H9 (cell line): ENCODE measurements around the gene DUSP7. TPM values are rescaled to one million over a fixed set of nuclear protein-coding genes. Genes with fewer than 3 reads are reported as not detected.
A peak's percentile ranks its signal among the peaks of the same experiment; 100 is the strongest.

Experiments used
- DNase-seq: peaks from one replicate; pipeline ENCODE4 v3.0.0-alpha.2; 2017
- H2AFZ ChIP-seq: one replicate; pipeline ENCODE4 v1.6.1; 2013; ENCODE audit warnings: mild to moderate bottlenecking, low read length, control low read depth, moderate library complexity
- H2AK5ac ChIP-seq: 2 replicates; pipeline ENCODE4 v1.6.1; 2013; ENCODE audit warnings: low read length, control low read depth, mixed read lengths; ENCODE audit not compliant: insufficient read length
- H2BK120ac ChIP-seq: one replicate; pipeline ENCODE4 v1.6.1; 2013; ENCODE audit warnings: low read depth, mild to moderate bottlenecking, low read length, control low read depth, inconsistent platforms; ENCODE audit not compliant: poor library complexity, severe bottlenecking
- H2BK12ac ChIP-seq: 2 replicates; pipeline ENCODE4 v1.6.1; 2013; ENCODE audit warnings: low read length, control low read depth, mixed read lengths, low read depth; ENCODE audit not compliant: insufficient read length
- H2BK15ac ChIP-seq: 2 replicates; pipeline ENCODE4 v1.6.1; 2013; ENCODE audit warnings: low read depth, low read length, control low read depth
- H2BK20ac ChIP-seq: one replicate; pipeline ENCODE4 v1.6.1; 2013; ENCODE audit warnings: low read depth, mild to moderate bottlenecking, low read length, control low read depth, inconsistent platforms; ENCODE audit not compliant: poor library complexity, severe bottlenecking
- H2BK5ac ChIP-seq: 2 replicates; pipeline ENCODE4 v1.6.1; 2013; ENCODE audit warnings: low read length, control low read depth, mixed read lengths; ENCODE audit not compliant: insufficient read length
- H3K14ac ChIP-seq: 2 replicates; pipeline ENCODE4 v1.6.1; 2013; ENCODE audit warnings: low read length, control low read depth; ENCODE audit not compliant: insufficient read depth
- H3K18ac ChIP-seq: 2 replicates; pipeline ENCODE4 v1.6.1; 2013; ENCODE audit warnings: low read depth, mild to moderate bottlenecking, mixed read lengths, low read length, control low read depth; ENCODE audit not compliant: insufficient read length
- H3K23ac ChIP-seq: 2 replicates; pipeline ENCODE4 v1.6.1; 2013; ENCODE audit warnings: low read length, control low read depth, mixed read lengths, low read depth; ENCODE audit not compliant: insufficient read length
- H3K23me2 ChIP-seq: 2 replicates; pipeline ENCODE4 v1.6.1; 2013; ENCODE audit warnings: low read depth, mild to moderate bottlenecking, mixed read lengths, low read length, control low read depth; ENCODE audit not compliant: insufficient read length, poor library complexity, severe bottlenecking
- H3K27ac ChIP-seq: 2 replicates; pipeline ENCODE4 v1.5.1; 2013; ENCODE audit warnings: low read length, control low read depth, mixed read lengths, low read depth; ENCODE audit not compliant: insufficient read length
- H3K27me3 ChIP-seq: 2 replicates; pipeline ENCODE4 v1.6.1; 2013; ENCODE audit warnings: low read length, control low read depth, inconsistent platforms; ENCODE audit not compliant: insufficient read depth
- H3K4ac ChIP-seq: 2 replicates; pipeline ENCODE4 v1.6.1; 2013; ENCODE audit warnings: low read depth, mild to moderate bottlenecking, control low read depth, inconsistent platforms, low read length, moderate library complexity
- H3K4me1 ChIP-seq: 2 replicates; pipeline ENCODE4 v1.6.1; 2013; ENCODE audit warnings: low read length, control low read depth, inconsistent platforms; ENCODE audit not compliant: insufficient read depth
- H3K4me2 ChIP-seq: 2 replicates; pipeline ENCODE4 v1.6.1; 2013; ENCODE audit warnings: low read length, control low read depth, mixed read lengths; ENCODE audit not compliant: insufficient read length, insufficient read depth
- H3K56ac ChIP-seq: 2 replicates; pipeline ENCODE4 v1.6.1; 2013; ENCODE audit warnings: low read depth, mild to moderate bottlenecking, mixed read lengths, low read length, control low read depth; ENCODE audit not compliant: insufficient read length
- H3K79me1 ChIP-seq: 2 replicates; pipeline ENCODE4 v1.6.1; 2013; ENCODE audit warnings: low read depth, mild to moderate bottlenecking, moderate library complexity, low read length, control low read depth, inconsistent platforms; ENCODE audit not compliant: insufficient read depth, poor library complexity, severe bottlenecking
- H3K79me2 ChIP-seq: 2 replicates; pipeline ENCODE4 v1.6.1; 2013; ENCODE audit warnings: low read length, control low read depth, inconsistent platforms; ENCODE audit not compliant: insufficient read depth
- H3K9ac ChIP-seq: 2 replicates; pipeline ENCODE4 v1.6.1; 2013; ENCODE audit warnings: low read length, control low read depth, mixed read lengths; ENCODE audit not compliant: insufficient read length; ENCODE audit errors: extremely low read depth
- H3K9me3 ChIP-seq: one replicate; pipeline ENCODE4 v1.6.1; 2013; ENCODE audit warnings: low read depth, low read length, inconsistent platforms; ENCODE audit not compliant: control insufficient read depth
- H3T11ph ChIP-seq: one replicate; pipeline ENCODE4 v1.6.1; 2013; ENCODE audit warnings: mild to moderate bottlenecking, low read length, control low read depth, inconsistent platforms
- H4K20me1 ChIP-seq: one replicate; pipeline ENCODE4 v1.6.1; 2013; ENCODE audit not compliant: control insufficient read depth, insufficient read length, insufficient read depth
- H4K5ac ChIP-seq: 2 replicates; pipeline ENCODE4 v1.6.1; 2013; ENCODE audit warnings: low read depth, mild to moderate bottlenecking, mixed read lengths, low read length, control low read depth; ENCODE audit not compliant: insufficient read length
- H4K8ac ChIP-seq: replicated peaks from 2 replicates; pipeline ENCODE4 v1.6.1; 2013; ENCODE audit warnings: low read length, control low read depth, mixed read lengths, low read depth; ENCODE audit not compliant: insufficient read length
- H4K91ac ChIP-seq: 2 replicates; pipeline ENCODE4 v1.6.1; 2013; ENCODE audit warnings: low read depth, mild to moderate bottlenecking, moderate library complexity, mixed read lengths, low read length, control low read depth; ENCODE audit not compliant: insufficient read length
- H3K27ac Mint-ChIP-seq, 3 experiments: 2 replicates in 2 of 3; 3 replicates in 1 of 3; pipeline ENCODE4 v1.8.0; 2020 to 2021; ENCODE audit warnings: mixed read lengths in 3 of 3, mild to moderate bottlenecking in 1 of 3, moderate library complexity in 1 of 3
- H3K27me3 Mint-ChIP-seq: 2 replicates; pipeline ENCODE4 v1.8.0; 2021; ENCODE audit warnings: low read depth, mild to moderate bottlenecking, moderate library complexity, mixed read lengths
- H3K36me3 Mint-ChIP-seq, 3 experiments: 2 replicates in 2 of 3; 3 replicates in 1 of 3; pipeline ENCODE4 v1.8.0; 2020 to 2021; ENCODE audit warnings: low read depth in 3 of 3, mixed read lengths in 3 of 3; ENCODE audit not compliant: insufficient read depth in 1 of 3
- H3K4me1 Mint-ChIP-seq, 2 experiments: 2 replicates each; pipeline ENCODE4 v1.8.0; 2020; ENCODE audit warnings: mixed read lengths in 2 of 2
- H3K4me3 Mint-ChIP-seq, 2 experiments: 2 replicates in 1 of 2; 3 replicates in 1 of 2; pipeline ENCODE4 v1.8.0; 2020 to 2021; ENCODE audit warnings: mild to moderate bottlenecking in 2 of 2, mixed read lengths in 2 of 2, moderate library complexity in 1 of 2
- H3K9me3 Mint-ChIP-seq, 2 experiments: 2 replicates in 1 of 2; 3 replicates in 1 of 2; pipeline ENCODE4 v1.8.0; 2020; ENCODE audit warnings: mild to moderate bottlenecking in 2 of 2, mixed read lengths in 2 of 2, moderate library complexity in 1 of 2
- whole genome bisulfite sequencing: extraction: QIAGEN DNeasy Blood & Tissue Kit; methylation state at CpG from one replicate; pipeline ENCODE4 v1.1.7; 2013; ENCODE audit warnings: missing lambda C conversion rate, low lambda C conversion rate, mixed read lengths; ENCODE audit not compliant: insufficient read length; ENCODE audit errors: extremely low coverage; 5-methylcytosine and 5-hydroxymethylcytosine counted together
- total RNA-seq: library from RNA; stranded (reverse); gene quantifications from 2 replicates; pipeline ENCODE4 v1.2.1, GENCODE V29; 2021
- TF ChIP-seq, protein P1 (sequence below): fragments of 200-600 bp; sonication (generic); conservative IDR thresholded peaks from 3 replicates; pipeline ENCODE4 v1.8.0; 2021; ENCODE audit warnings: antibody characterized with exemption, mild to moderate bottlenecking

Gene DUSP7
- total RNA-seq, 1 experiment from 2014 or later: 24.0 TPM

GRCh38 chr3:52039426-52039825, 16.9 kb downstream of the DUSP7 start:
- H3K14ac ChIP-seq: no peak overlapping the region
- no peak overlapping the region for H3K4me2 ChIP-seq
- Mint-ChIP-seq H3K27me3 (peaks cover 2% of the 10 kb centered on the region), H3K27ac (peak overlapping the region in 1 of 3 experiments; percentile 89; a peak in 2 of 7 replicates), H3K9me3 (no peaks in the 10 kb centered on the region), H3K4me3 (no peak overlapping the region), H3K36me3 (no peaks in the 10 kb centered on the region), H3K4me1 (peaks cover 3 to 14% of the 10 kb centered on the region in 2 experiments; a peak in 3 of 4 replicates)
- H4K91ac ChIP-seq: no peak overlapping the region
- no peaks in the 10 kb centered on the region for H3K27me3 ChIP-seq
- no peak overlapping the region for H3T11ph ChIP-seq
- no peak overlapping the region for H3K18ac ChIP-seq
- H2AK5ac ChIP-seq: no peak overlapping the region
- H3K79me2 ChIP-seq: no peaks in the 10 kb centered on the region
- no peak overlapping the region for H3K56ac ChIP-seq
- no peaks in the 10 kb centered on the region for H3K23me2 ChIP-seq
- H3K79me1 ChIP-seq: no peaks in the 10 kb centered on the region
- no peaks in the 10 kb centered on the region for H3K4me1 ChIP-seq
- no peak overlapping the region for H2BK15ac ChIP-seq
- H3K9ac ChIP-seq: no peak overlapping the region
- DNase-seq: no peak
- no peak overlapping the region for H3K4ac ChIP-seq
- TF ChIP-seq, protein P1, sequence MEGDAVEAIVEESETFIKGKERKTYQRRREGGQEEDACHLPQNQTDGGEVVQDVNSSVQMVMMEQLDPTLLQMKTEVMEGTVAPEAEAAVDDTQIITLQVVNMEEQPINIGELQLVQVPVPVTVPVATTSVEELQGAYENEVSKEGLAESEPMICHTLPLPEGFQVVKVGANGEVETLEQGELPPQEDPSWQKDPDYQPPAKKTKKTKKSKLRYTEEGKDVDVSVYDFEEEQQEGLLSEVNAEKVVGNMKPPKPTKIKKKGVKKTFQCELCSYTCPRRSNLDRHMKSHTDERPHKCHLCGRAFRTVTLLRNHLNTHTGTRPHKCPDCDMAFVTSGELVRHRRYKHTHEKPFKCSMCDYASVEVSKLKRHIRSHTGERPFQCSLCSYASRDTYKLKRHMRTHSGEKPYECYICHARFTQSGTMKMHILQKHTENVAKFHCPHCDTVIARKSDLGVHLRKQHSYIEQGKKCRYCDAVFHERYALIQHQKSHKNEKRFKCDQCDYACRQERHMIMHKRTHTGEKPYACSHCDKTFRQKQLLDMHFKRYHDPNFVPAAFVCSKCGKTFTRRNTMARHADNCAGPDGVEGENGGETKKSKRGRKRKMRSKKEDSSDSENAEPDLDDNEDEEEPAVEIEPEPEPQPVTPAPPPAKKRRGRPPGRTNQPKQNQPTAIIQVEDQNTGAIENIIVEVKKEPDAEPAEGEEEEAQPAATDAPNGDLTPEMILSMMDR: no peak
- no peak overlapping the region for H2BK120ac ChIP-seq
- no peak overlapping the region for H2AFZ ChIP-seq
- WGBS: no CpG with 5 or more reads among the region's 4 CpGs
- no peak overlapping the region for H2BK20ac ChIP-seq
- H3K23ac ChIP-seq: no peak overlapping the region
- no peak overlapping the region for H2BK5ac ChIP-seq
- H3K27ac ChIP-seq: no peak overlapping the region
- no peak overlapping the region for H2BK12ac ChIP-seq
- no peaks in the 10 kb centered on the region for H4K20me1 ChIP-seq
- H4K5ac ChIP-seq: no peak overlapping the region
- no peaks in the 10 kb centered on the region for H3K9me3 ChIP-seq
- no peak overlapping the region for H4K8ac ChIP-seq
